Activated T-cell treated with anti-CD3 and anti-CD28 coated beads, Interleukin-2, amount 50 U/mL, for 4 hours (primary cell): Measurements from ENCODE around the gene MED23. TPM values are rescaled to one million over a fixed set of nuclear protein-coding genes. Genes with fewer than 3 reads are reported as not detected.
A peak's percentile ranks its signal among the peaks of the same experiment; 100 is the strongest.

ENCODE experiments used
- ATAC-seq, 2 donors: fragments of 200-7000 bp; cut with Tn5 transposase; one replicate each; pipeline ENCODE4 v1.10.0; 2021
- DNase-seq: peaks from one replicate; pipeline ENCODE4 v3.0.0-alpha.2; 2020
- H3K27me3 Mint-ChIP-seq: one replicate; pipeline ENCODE4 v1.8.0; 2021; ENCODE audit warnings: low read depth, mixed read lengths
- H3K36me3 Mint-ChIP-seq: one replicate; pipeline ENCODE4 v1.8.0; 2022; ENCODE audit warnings: mixed read lengths; ENCODE audit not compliant: insufficient read depth
- H3K4me1 Mint-ChIP-seq: one replicate; pipeline ENCODE4 v1.8.0; 2021; ENCODE audit warnings: low read depth, mixed read lengths
- H3K4me3 Mint-ChIP-seq: one replicate; pipeline ENCODE4 v1.8.0; 2021; ENCODE audit warnings: mild to moderate bottlenecking, moderate library complexity, mixed read lengths
- H3K9me3 Mint-ChIP-seq: one replicate; pipeline ENCODE4 v1.8.0; 2021; ENCODE audit warnings: mixed read lengths
- total RNA-seq, 3 donors: library from RNA; stranded (reverse); gene quantifications; one replicate each; pipeline ENCODE4 v1.2.1, GENCODE V29; 2021

Gene MED23
- total RNA-seq: 10 to 100 TPM; 26.0 to 32.1 (median 29.0) TPM

GRCh38 chr6:131627724-131628682, at the start of gene MED23:
TSS of gene MED23 (minus strand) at chr6:131628242. CDS start at chr6:131628049, 193 bp downstream.
- H3K9me3 Mint-ChIP-seq: no peaks in the 10 kb centered on the region
- no peaks in the 10 kb centered on the region for H3K27me3 Mint-ChIP-seq
- H3K4me1 Mint-ChIP-seq: peaks cover 29% of the 10 kb centered on the region
- H3K4me3 Mint-ChIP-seq: peak within 1 kb of the TSS; percentile 99
- H3K36me3 Mint-ChIP-seq: peaks cover 6% of the 10 kb centered on the region
- peak; percentile 94 for DNase-seq
- ATAC-seq: peak; percentile 94 to 97

- Mint-ChIP-seq H3K36me3 (no peaks in the 10 kb centered on the region), H3K4me3 (no peak overlapping the region), H3K9me3 (no peaks in the 10 kb centered on the region), H3K27me3 (peaks cover 2% of the 10 kb centered on the region), H3K4me1 (no peaks in the 10 kb centered on the region)
- ATAC-seq (no peak), DNase-seq (no peak)
Measured at GRCh38 chr6:131673184-131673583, 45.1 kb upstream of the MED23 start.

- Mint-ChIP-seq H3K36me3 (no peaks in the 10 kb centered on the region), H3K9me3 (no peaks in the 10 kb centered on the region), H3K27me3 (peaks cover 2% of the 10 kb centered on the region), H3K4me3 (no peak overlapping the region), H3K4me1 (no peaks in the 10 kb centered on the region)
- DNase-seq (no peak), ATAC-seq (no peak)
Measured at GRCh38 chr6:131669891-131670290, 41.8 kb upstream of the MED23 start.

GRCh38 chr6:131663578-131664165, 35.6 kb upstream of the MED23 start:
- no peaks in the 10 kb centered on the region for H3K4me1 Mint-ChIP-seq
- H3K36me3 Mint-ChIP-seq: no peaks in the 10 kb centered on the region
- H3K27me3 Mint-ChIP-seq: no peaks in the 10 kb centered on the region
- H3K4me3 Mint-ChIP-seq: no peak overlapping the region
- no peak for ATAC-seq
- H3K9me3 Mint-ChIP-seq: no peaks in the 10 kb centered on the region
- DNase-seq: no peak

GRCh38 chr6:131660195-131660594, 32.2 kb upstream of the MED23 start:
- no peaks in the 10 kb centered on the region for H3K27me3 Mint-ChIP-seq
- H3K4me1 Mint-ChIP-seq: no peaks in the 10 kb centered on the region
- ATAC-seq: no peak
- H3K9me3 Mint-ChIP-seq: no peaks in the 10 kb centered on the region
- H3K4me3 Mint-ChIP-seq: no peak overlapping the region
- DNase-seq: no peak
- H3K36me3 Mint-ChIP-seq: no peaks in the 10 kb centered on the region

- ATAC-seq (no peak), DNase-seq (no peak)
- no peak overlapping the region for H3K4me3 Mint-ChIP-seq
- no peaks in the 10 kb centered on the region for H3K9me3 Mint-ChIP-seq
- no peaks in the 10 kb centered on the region for H3K27me3 Mint-ChIP-seq
- H3K36me3 Mint-ChIP-seq: no peaks in the 10 kb centered on the region
- no peaks in the 10 kb centered on the region for H3K4me1 Mint-ChIP-seq
Measured at GRCh38 chr6:131658287-131658686, 30.2 kb upstream of the MED23 start.

- no peaks in the 10 kb centered on the region for H3K4me1 Mint-ChIP-seq
Measured at GRCh38 chr6:131657630-131658111, 29.6 kb upstream of the MED23 start.

GRCh38 chr6:131657222-131657621, 29.2 kb upstream of the MED23 start:
- ATAC-seq: no peak
- no peaks in the 10 kb centered on the region for H3K36me3 Mint-ChIP-seq
- no peaks in the 10 kb centered on the region for H3K4me1 Mint-ChIP-seq
- H3K9me3 Mint-ChIP-seq: no peaks in the 10 kb centered on the region
- no peak overlapping the region for H3K4me3 Mint-ChIP-seq
- H3K27me3 Mint-ChIP-seq: no peaks in the 10 kb centered on the region
- DNase-seq: no peak

More at GRCh38 chr6:131657630-131658111, 29.6 kb upstream of the MED23 start:
- no peaks in the 10 kb centered on the region for H3K9me3 Mint-ChIP-seq
- H3K27me3 Mint-ChIP-seq: no peaks in the 10 kb centered on the region
- DNase-seq: no peak
- no peaks in the 10 kb centered on the region for H3K36me3 Mint-ChIP-seq
- H3K4me3 Mint-ChIP-seq: no peak overlapping the region
- ATAC-seq: no peak

GRCh38 chr6:131656667-131657066, 28.6 kb upstream of the MED23 start:
- DNase-seq (no peak), ATAC-seq (no peak)
- Mint-ChIP-seq H3K4me3 (no peak overlapping the region), H3K36me3 (no peaks in the 10 kb centered on the region), H3K4me1 (no peaks in the 10 kb centered on the region), H3K9me3 (no peaks in the 10 kb centered on the region), H3K27me3 (no peaks in the 10 kb centered on the region)

GRCh38 chr6:131655951-131656350, 27.9 kb upstream of the MED23 start:
- ATAC-seq (no peak), DNase-seq (no peak)
- Mint-ChIP-seq H3K4me1 (no peaks in the 10 kb centered on the region), H3K27me3 (no peaks in the 10 kb centered on the region), H3K36me3 (no peaks in the 10 kb centered on the region), H3K4me3 (no peak overlapping the region), H3K9me3 (no peaks in the 10 kb centered on the region)

GRCh38 chr6:131655387-131655786, 27.3 kb upstream of the MED23 start:
- Mint-ChIP-seq H3K4me1 (no peaks in the 10 kb centered on the region), H3K36me3 (no peaks in the 10 kb centered on the region), H3K9me3 (no peaks in the 10 kb centered on the region), H3K27me3 (no peaks in the 10 kb centered on the region), H3K4me3 (no peak overlapping the region)
- ATAC-seq: no peak
- DNase-seq: no peak

GRCh38 chr6:131654326-131654725, 26.3 kb upstream of the MED23 start:
- Mint-ChIP-seq H3K4me1 (no peaks in the 10 kb centered on the region), H3K36me3 (no peaks in the 10 kb centered on the region), H3K27me3 (no peaks in the 10 kb centered on the region), H3K4me3 (no peak overlapping the region), H3K9me3 (no peaks in the 10 kb centered on the region)
- ATAC-seq (no peak), DNase-seq (no peak)

GRCh38 chr6:131652472-131652871, 24.4 kb upstream of the MED23 start:
- ATAC-seq: no peak
- no peaks in the 10 kb centered on the region for H3K9me3 Mint-ChIP-seq
- no peaks in the 10 kb centered on the region for H3K4me1 Mint-ChIP-seq
- H3K36me3 Mint-ChIP-seq: no peaks in the 10 kb centered on the region
- no peaks in the 10 kb centered on the region for H3K27me3 Mint-ChIP-seq
- no peak for DNase-seq
- H3K4me3 Mint-ChIP-seq: no peak overlapping the region

GRCh38 chr6:131651782-131652181, 23.7 kb upstream of the MED23 start:
- Mint-ChIP-seq H3K36me3 (no peaks in the 10 kb centered on the region), H3K4me3 (no peak overlapping the region), H3K4me1 (no peaks in the 10 kb centered on the region), H3K9me3 (no peaks in the 10 kb centered on the region), H3K27me3 (no peaks in the 10 kb centered on the region)
- DNase-seq: no peak
- no peak for ATAC-seq

GRCh38 chr6:131646249-131646670, 18.2 kb upstream of the MED23 start:
- Mint-ChIP-seq H3K27me3 (no peaks in the 10 kb centered on the region), H3K9me3 (no peaks in the 10 kb centered on the region), H3K4me1 (no peaks in the 10 kb centered on the region), H3K36me3 (no peaks in the 10 kb centered on the region), H3K4me3 (no peak overlapping the region)
- DNase-seq (no peak), ATAC-seq (no peak)
